TTC549 (cell line): ENCODE data around the gene CLRN2.
"Not testable (repeated sequence)": the region's sequence is repeated elsewhere in the genome, so short reads cannot be mapped to it uniquely, and the experiment has no call there.

ENCODE experiments used
- FAIRE-seq: peaks from 2 replicates; lab custom pipeline; 2012; peaks lifted over from hg19 to GRCh38; lab: Jason Lieb, UNC

Gene CLRN2

GRCh38 chr4:17545374-17546140 lies 30.6 kb downstream of the CLRN2 start:
- no peak for FAIRE-seq

- no peak for FAIRE-seq
Measured at GRCh38 chr4:17546222-17546621, 31.3 kb downstream of the CLRN2 start.

DNA sequence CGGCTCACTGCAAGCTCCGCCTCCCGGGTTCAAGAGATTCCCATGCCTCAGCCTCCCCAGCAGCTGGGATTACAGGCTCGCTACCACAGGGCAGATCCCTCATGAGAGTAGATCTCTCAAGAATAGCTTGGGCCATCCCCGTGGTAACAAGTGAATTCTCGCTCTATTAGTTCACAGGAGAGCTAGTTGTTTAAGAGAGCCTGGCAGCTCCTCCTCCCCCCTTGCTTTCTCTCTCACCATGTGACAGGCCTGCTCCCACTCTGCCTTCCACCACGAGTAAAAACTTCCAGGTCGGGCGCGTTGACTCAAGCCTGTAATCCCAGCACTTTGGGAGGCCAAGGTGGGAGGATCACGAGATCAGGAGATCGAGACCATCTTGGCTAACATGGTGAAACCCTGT lies 31.7 kb downstream of the CLRN2 start:
- FAIRE-seq = no peak

- no peak for FAIRE-seq
Measured at GRCh38 chr4:17550549-17550948, 35.6 kb downstream of the CLRN2 start.

DNA sequence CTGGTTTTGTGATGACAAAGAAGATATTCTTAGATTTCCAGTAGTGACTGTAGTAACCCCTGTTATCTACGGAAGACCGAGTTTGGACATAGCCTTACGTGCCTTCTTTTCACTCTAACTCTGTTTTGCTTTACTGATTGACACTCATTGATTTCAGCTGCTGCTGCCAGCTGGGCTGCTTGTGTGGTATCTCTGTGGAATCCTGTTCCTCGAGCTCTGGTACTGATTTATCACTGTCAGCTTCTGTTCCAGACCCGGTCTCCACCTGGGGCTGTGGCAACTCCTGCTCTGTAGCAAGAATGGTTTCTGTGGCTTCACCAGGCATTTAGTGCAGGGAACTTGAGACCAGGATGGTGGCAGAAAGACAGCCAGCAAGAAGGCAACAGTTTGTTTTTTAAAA lies 37.5 kb downstream of the CLRN2 start:
- no peak for FAIRE-seq

- no peak for FAIRE-seq
Measured at GRCh38 chr4:17554568-17554967, 39.6 kb downstream of the CLRN2 start.

- no peak for FAIRE-seq
Measured at GRCh38 chr4:17556498-17556897, 41.5 kb downstream of the CLRN2 start.

DNA sequence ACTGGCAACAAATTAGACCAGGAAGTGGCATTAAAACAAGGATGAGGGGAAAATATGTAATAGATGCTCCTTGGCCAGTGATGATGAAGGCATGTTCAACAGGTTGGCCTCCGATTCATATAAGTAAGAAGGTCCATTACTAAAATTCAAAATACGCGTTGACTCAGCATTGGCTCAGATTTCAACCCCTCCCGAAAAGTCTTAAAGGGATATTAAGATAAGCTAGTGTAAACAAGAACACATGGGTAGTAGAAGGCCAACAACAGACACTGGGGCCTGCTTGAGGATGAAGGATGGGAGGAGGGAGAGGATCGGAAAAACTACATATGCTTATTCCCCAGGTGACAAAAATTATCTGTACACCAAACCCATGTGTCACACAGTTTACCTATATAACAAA lies 42.9 kb downstream of the CLRN2 start:
- FAIRE-seq = no peak

- FAIRE-seq = no peak
Measured at GRCh38 chr4:17558941-17559708, 44.2 kb downstream of the CLRN2 start.

DNA sequence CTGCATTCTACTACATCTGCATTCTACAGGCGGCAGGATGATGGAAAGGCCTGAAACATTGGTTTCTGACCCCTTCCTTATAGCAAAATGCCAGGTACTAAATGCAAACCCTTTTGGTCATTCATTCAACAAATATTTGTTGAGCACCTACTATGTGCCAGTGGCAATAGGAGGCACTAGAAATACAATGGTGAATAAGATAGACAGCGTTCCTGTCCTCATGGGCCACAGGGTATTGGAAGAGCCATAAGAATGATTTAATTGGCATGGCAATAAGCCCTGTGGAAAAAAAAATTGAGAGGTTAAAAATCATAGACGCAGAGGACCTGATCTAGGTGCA lies 44.7 kb downstream of the CLRN2 start:
- FAIRE-seq = no peak

DNA sequence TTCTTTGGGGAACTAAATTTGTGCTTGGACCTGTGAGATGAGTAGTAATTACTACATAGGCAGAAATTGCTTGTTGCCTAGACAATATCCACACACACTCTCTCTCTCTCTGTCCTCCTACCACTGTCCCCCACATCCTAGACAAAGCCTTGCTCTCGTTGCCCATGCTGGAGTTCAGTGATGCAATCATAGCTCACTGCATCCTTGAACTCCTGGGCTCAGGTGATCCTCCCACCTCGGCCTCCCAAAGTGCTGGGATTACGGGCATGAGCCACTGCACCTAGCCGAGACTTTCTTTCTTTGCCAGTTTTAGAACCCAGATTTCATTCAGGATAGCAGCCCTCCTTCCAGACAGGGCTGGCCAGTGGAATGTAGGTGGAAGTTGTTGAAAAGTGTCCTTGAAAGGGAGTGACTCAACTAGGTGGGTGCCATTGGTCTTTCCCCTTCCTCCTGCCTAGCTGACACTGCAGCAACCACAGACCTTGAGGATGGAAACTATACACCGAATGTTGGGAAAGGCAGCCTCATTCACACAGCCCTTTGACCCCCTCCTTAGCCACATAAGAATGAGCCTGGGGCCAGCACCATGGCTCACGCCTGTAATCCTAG lies 45.2 kb downstream of the CLRN2 start:
- no peak for FAIRE-seq

- FAIRE-seq = no peak
Measured at GRCh38 chr4:17561195-17561909, 46.4 kb downstream of the CLRN2 start.

DNA sequence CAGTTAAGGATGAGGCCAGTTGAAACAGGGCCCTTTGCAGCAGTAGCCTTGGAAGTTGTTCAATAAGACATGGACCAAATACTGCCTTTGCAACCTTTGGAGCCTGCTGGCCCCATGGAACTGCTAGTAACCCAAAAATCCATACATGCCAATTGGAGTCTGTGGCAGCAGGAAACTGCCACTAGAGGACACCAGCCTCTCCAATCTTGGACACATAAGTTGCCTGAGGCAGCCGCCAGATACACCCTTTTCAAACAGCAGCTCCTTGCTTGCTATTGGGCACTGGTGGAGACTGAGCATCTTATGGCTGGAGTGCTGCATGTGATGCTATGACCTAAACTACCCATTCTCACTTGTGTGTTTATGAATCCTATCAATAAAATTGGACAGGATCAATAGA lies 47.2 kb downstream of the CLRN2 start:
- FAIRE-seq = no peak

DNA sequence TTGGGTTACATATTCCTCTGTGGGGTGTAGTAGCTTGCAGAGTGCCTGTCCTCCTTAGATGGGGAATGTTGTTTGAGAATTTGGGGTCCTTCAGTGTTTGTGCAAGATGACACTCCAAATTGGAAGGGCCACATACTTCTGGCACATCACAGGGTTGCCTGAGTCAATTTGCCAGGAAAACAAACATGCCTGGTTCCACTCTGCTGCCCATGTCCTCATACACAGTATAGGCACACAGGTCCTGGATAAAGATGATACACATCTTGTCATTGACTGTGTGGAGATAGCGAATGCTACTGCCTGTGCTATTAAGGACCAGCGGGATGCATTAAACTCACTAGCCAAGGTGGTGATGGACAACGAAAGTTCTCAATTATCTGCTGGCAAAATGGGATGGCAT lies 50.9 kb downstream of the CLRN2 start:
- no peak for FAIRE-seq

DNA sequence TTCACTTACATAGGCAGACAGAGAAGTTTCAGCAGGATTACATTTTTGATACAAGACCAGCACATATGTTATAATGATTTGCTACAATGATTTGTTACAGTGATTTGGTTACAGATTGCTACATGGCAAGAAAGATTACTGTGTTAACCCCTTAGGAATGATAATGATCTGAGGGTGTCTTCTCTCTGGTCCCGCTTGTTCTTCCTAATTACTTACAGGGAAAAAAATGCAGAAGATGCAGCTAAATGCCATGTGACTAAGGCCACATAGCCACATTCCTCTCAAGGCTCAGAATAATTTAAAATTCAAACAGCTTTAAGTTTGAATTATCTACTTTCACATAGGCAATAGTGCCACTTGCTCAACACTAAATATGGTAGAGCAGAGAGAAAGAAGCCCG lies 52.3 kb downstream of the CLRN2 start:
- FAIRE-seq = no peak

- no peak for FAIRE-seq
Measured at GRCh38 chr4:17574206-17574605, 59.2 kb downstream of the CLRN2 start.

GRCh38 chr4:17575177-17575576 lies 60.2 kb downstream of the CLRN2 start:
- FAIRE-seq = not testable (repeated sequence)
